HUES48 (cell line): Measurements from ENCODE around the gene GOLGA5.
"Not testable (repeated sequence)": the region's sequence is repeated elsewhere in the genome, so short reads cannot be mapped to it uniquely, and the experiment has no call there.

ENCODE experiments used
- H3K27ac ChIP-seq: one replicate; pipeline ENCODE4 v1.7.0; 2013; ENCODE audit warnings: low read depth, low read length, inconsistent platforms
- H3K27me3 ChIP-seq: 2 replicates; pipeline ENCODE4 v1.6.1; 2013; ENCODE audit warnings: mild to moderate bottlenecking, low read length; ENCODE audit not compliant: control insufficient read depth, insufficient read depth
- H3K36me3 ChIP-seq: 2 replicates; pipeline ENCODE4 v1.6.1; 2013; ENCODE audit warnings: low read length; ENCODE audit not compliant: control insufficient read depth, insufficient read depth
- H3K4me1 ChIP-seq: 2 replicates; pipeline ENCODE4 v1.6.1; 2013; ENCODE audit warnings: mild to moderate bottlenecking, low read length; ENCODE audit not compliant: control insufficient read depth, insufficient read depth
- H3K4me3 ChIP-seq: 2 replicates; pipeline ENCODE4 v1.5.1; 2013; ENCODE audit warnings: mild to moderate bottlenecking, low read depth, low read length
- H3K9ac ChIP-seq: 2 replicates; pipeline ENCODE4 v1.6.1; 2013; ENCODE audit warnings: mild to moderate bottlenecking, low read depth, low read length, moderate library complexity
- H3K9me3 ChIP-seq: 2 replicates; pipeline ENCODE4 v1.6.1; 2013; ENCODE audit warnings: low read length; ENCODE audit not compliant: control insufficient read depth, insufficient read depth

Gene GOLGA5

GRCh38 chr14:92793709-92794546 lies at the start of gene GOLGA5:
TSS of gene GOLGA5 (plus strand) at chr14:92794305. CDS start at chr14:92797438, 3,133 bp downstream.
- H3K9ac ChIP-seq = peak within 1 kb of the TSS; percentile 71
- peak within 1 kb of the TSS; percentile 85 for H3K27ac ChIP-seq
- H3K4me3 ChIP-seq = peak within 1 kb of the TSS; percentile 88
- H3K27me3 ChIP-seq = no peaks in the 10 kb centered on the region
- H3K4me1 ChIP-seq = 0 out of 2 replicates have a peak, but pooled peaks cover 11% of the 10 kb centered on the region
- 0 out of 2 replicates have a peak, but pooled peaks cover 2% of the 10 kb centered on the region for H3K9me3 ChIP-seq
- peaks cover 19% of the 10 kb centered on the region for H3K36me3 ChIP-seq

GRCh38 chr14:92747701-92748258 lies 46.3 kb upstream of the GOLGA5 start:
- no peaks in the 10 kb centered on the region for H3K36me3 ChIP-seq
- peak overlapping the region; percentile 42 for H3K27ac ChIP-seq
- peak overlapping the region; percentile 54 for H3K9ac ChIP-seq
- peaks cover 11% of the 10 kb centered on the region; the same call in 1 of the 2 replicates for H3K27me3 ChIP-seq
- peaks cover 5% of the 10 kb centered on the region; the same call in 1 of the 2 replicates for H3K4me1 ChIP-seq
- H3K4me3 ChIP-seq = peak overlapping the region; percentile 81
- H3K9me3 ChIP-seq = no peaks in the 10 kb centered on the region; the same call in 1 of the 2 replicates

GRCh38 chr14:92748259-92749016 lies 45.7 kb upstream of the GOLGA5 start, which contains the start of gene LGMN:
TSS of gene LGMN (minus strand) at chr14:92748627. CDS start at chr14:92732786, 15,841 bp downstream.
- no peaks in the 10 kb centered on the region; the same call in 1 of the 2 replicates for H3K9me3 ChIP-seq
- no peaks in the 10 kb centered on the region for H3K36me3 ChIP-seq
- peak within 1 kb of the TSS; percentile 42 for H3K27ac ChIP-seq
- peaks cover 11% of the 10 kb centered on the region; the same call in 1 of the 2 replicates for H3K27me3 ChIP-seq
- H3K9ac ChIP-seq = peak within 1 kb of the TSS; percentile 54
- H3K4me3 ChIP-seq = peak within 1 kb of the TSS; percentile 81
- peaks cover 5% of the 10 kb centered on the region; the same call in 1 of the 2 replicates for H3K4me1 ChIP-seq

- peaks cover 11% of the 10 kb centered on the region; the same call in 1 of the 2 replicates for H3K27me3 ChIP-seq
- H3K27ac ChIP-seq, H3K9ac ChIP-seq, H3K9me3 ChIP-seq, H3K36me3 ChIP-seq, H3K4me3 ChIP-seq, H3K4me1 ChIP-seq: not testable (repeated sequence)
Observed at GRCh38 chr14:92750222-92750728, 43.8 kb upstream of the GOLGA5 start.

- no peak overlapping the region for H3K9ac ChIP-seq
- peaks cover 5% of the 10 kb centered on the region; the same call in 1 of the 2 replicates for H3K4me1 ChIP-seq
- no peak overlapping the region for H3K4me3 ChIP-seq
- H3K9me3 ChIP-seq = no peaks in the 10 kb centered on the region; the same call in 1 of the 2 replicates
- peaks cover 11% of the 10 kb centered on the region; the same call in 1 of the 2 replicates for H3K27me3 ChIP-seq
- no peak overlapping the region for H3K27ac ChIP-seq
- no peaks in the 10 kb centered on the region for H3K36me3 ChIP-seq
Observed at GRCh38 chr14:92750994-92751400, 43.1 kb upstream of the GOLGA5 start.

- Histone ChIP-seq H3K36me3 (no peaks in the 10 kb centered on the region), H3K9ac (no peak overlapping the region), H3K27me3 (peaks cover 11% of the 10 kb centered on the region; the same call in 1 of the 2 replicates), H3K27ac (no peak overlapping the region), H3K9me3 (no peaks in the 10 kb centered on the region; the same call in 1 of the 2 replicates), H3K4me1 (peaks cover 5% of the 10 kb centered on the region; the same call in 1 of the 2 replicates), H3K4me3 (no peak overlapping the region)
Observed at GRCh38 chr14:92751819-92752218, 42.3 kb upstream of the GOLGA5 start.

- H3K9ac ChIP-seq = no peak overlapping the region
- H3K4me3 ChIP-seq = no peak overlapping the region
- H3K9me3 ChIP-seq = no peaks in the 10 kb centered on the region; the same call in 1 of the 2 replicates
- peaks cover 6% of the 10 kb centered on the region; the same call in 1 of the 2 replicates for H3K27me3 ChIP-seq
- H3K4me1 ChIP-seq = no peaks in the 10 kb centered on the region
- H3K36me3 ChIP-seq = no peaks in the 10 kb centered on the region
- no peak overlapping the region for H3K27ac ChIP-seq
Observed at GRCh38 chr14:92753250-92753649, 40.9 kb upstream of the GOLGA5 start.

GRCh38 chr14:92754966-92755365 lies 39.1 kb upstream of the GOLGA5 start:
- H3K4me1 ChIP-seq = no peaks in the 10 kb centered on the region
- H3K36me3 ChIP-seq = no peaks in the 10 kb centered on the region
- H3K9ac ChIP-seq = no peak overlapping the region
- H3K9me3 ChIP-seq = no peaks in the 10 kb centered on the region; the same call in 1 of the 2 replicates
- no peak overlapping the region for H3K27ac ChIP-seq
- H3K4me3 ChIP-seq = no peak overlapping the region
- no peaks in the 10 kb centered on the region for H3K27me3 ChIP-seq

- no peaks in the 10 kb centered on the region for H3K36me3 ChIP-seq
- no peaks in the 10 kb centered on the region for H3K4me1 ChIP-seq
- H3K27ac ChIP-seq = no peak overlapping the region
- H3K9me3 ChIP-seq = no peaks in the 10 kb centered on the region
- no peaks in the 10 kb centered on the region for H3K27me3 ChIP-seq
- no peak overlapping the region for H3K9ac ChIP-seq
- no peak overlapping the region for H3K4me3 ChIP-seq
Observed at GRCh38 chr14:92755495-92755894, 38.6 kb upstream of the GOLGA5 start.

GRCh38 chr14:92756446-92756845 lies 37.7 kb upstream of the GOLGA5 start:
- H3K9me3 ChIP-seq = no peaks in the 10 kb centered on the region
- H3K27ac ChIP-seq = no peak overlapping the region
- no peaks in the 10 kb centered on the region for H3K4me1 ChIP-seq
- H3K27me3 ChIP-seq = no peaks in the 10 kb centered on the region
- no peak overlapping the region for H3K9ac ChIP-seq
- H3K4me3 ChIP-seq = no peak overlapping the region
- no peaks in the 10 kb centered on the region for H3K36me3 ChIP-seq
